ENCODE measurements around the gene ATP11B.

GRCh38 chr3:182935803-182936202 is 142.5 kb downstream of the ATP11B start:
- TF ChIP-seq, protein P1, sequence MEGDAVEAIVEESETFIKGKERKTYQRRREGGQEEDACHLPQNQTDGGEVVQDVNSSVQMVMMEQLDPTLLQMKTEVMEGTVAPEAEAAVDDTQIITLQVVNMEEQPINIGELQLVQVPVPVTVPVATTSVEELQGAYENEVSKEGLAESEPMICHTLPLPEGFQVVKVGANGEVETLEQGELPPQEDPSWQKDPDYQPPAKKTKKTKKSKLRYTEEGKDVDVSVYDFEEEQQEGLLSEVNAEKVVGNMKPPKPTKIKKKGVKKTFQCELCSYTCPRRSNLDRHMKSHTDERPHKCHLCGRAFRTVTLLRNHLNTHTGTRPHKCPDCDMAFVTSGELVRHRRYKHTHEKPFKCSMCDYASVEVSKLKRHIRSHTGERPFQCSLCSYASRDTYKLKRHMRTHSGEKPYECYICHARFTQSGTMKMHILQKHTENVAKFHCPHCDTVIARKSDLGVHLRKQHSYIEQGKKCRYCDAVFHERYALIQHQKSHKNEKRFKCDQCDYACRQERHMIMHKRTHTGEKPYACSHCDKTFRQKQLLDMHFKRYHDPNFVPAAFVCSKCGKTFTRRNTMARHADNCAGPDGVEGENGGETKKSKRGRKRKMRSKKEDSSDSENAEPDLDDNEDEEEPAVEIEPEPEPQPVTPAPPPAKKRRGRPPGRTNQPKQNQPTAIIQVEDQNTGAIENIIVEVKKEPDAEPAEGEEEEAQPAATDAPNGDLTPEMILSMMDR (IDR thresholded peaks at IDR 0.05; ENCODE audit: low read depth, low read length): no peak
- TF ChIP-seq, protein P2, sequence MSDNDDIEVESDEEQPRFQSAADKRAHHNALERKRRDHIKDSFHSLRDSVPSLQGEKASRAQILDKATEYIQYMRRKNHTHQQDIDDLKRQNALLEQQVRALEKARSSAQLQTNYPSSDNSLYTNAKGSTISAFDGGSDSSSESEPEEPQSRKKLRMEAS (IDR thresholded peaks at IDR 0.05; ENCODE audit: low read depth, low read length): no peak
- TF ChIP-seq POLR2A (IDR thresholded peaks at IDR 0.05; ENCODE audit: extremely low read depth, insufficient read length): no peak
